GM10266 (cell line): ENCODE measurements around the gene SYCP1.
"Not testable (repeated sequence)": the region's sequence is repeated elsewhere in the genome, so short reads cannot be mapped to it uniquely, and the experiment has no call there.

ENCODE experiments used
- DNase-seq: peaks from one replicate; pipeline ENCODE4 v3.0.0; 2012; ENCODE audit errors: extremely low spot score
- CTCF ChIP-seq: IDR thresholded peaks from 2 replicates; pipeline ENCODE4 v1.5.1; 2012; ENCODE audit warnings: mild to moderate bottlenecking, low read depth; ENCODE audit not compliant: control insufficient read depth, insufficient read depth; ENCODE audit errors: missing control alignments

SYCP1 gene

GRCh38 chr1:115012434-115012833, 157.8 kb downstream of the SYCP1 start:
- TF ChIP-seq CTCF: no peak
- DNase-seq: no peak

- no peak for DNase-seq
- TF ChIP-seq CTCF: no peak
These were observed 159.1 kb downstream of the SYCP1 start for GRCh38 chr1:115013792-115014191.

GRCh38 chr1:115019549-115019948, 164.9 kb downstream of the SYCP1 start:
- DNase-seq: not testable (repeated sequence)

GRCh38 chr1:115021145-115021544, 166.5 kb downstream of the SYCP1 start:
- TF ChIP-seq CTCF: no peak
- no peak for DNase-seq

GRCh38 chr1:115023593-115023992, 168.9 kb downstream of the SYCP1 start:
- DNase-seq: no peak
- TF ChIP-seq CTCF: no peak

- no peak for DNase-seq
These were observed 174.9 kb downstream of the SYCP1 start, which contains the start of gene TSHB for GRCh38 chr1:115029526-115029925. Gene TSHB (plus strand): TSS chr1:115029826. CDS start chr1:115033363, 3,537 bp downstream.

GRCh38 chr1:115031595-115031994, 176.9 kb downstream of the SYCP1 start:
- no peak for DNase-seq
- TF ChIP-seq CTCF: no peak

More at GRCh38 chr1:115029526-115029925, 174.9 kb downstream of the SYCP1 start, which contains the start of gene TSHB:
- TF ChIP-seq CTCF: no peak

- TF ChIP-seq CTCF: no peak
- no peak for DNase-seq
These were observed 181.0 kb downstream of the SYCP1 start for GRCh38 chr1:115035652-115036051.
